ENCODE results near the gene MT1A. TPM values are rescaled to one million over a fixed set of nuclear protein-coding genes. Genes with fewer than 3 reads are reported as not detected.
"Not testable (repeated sequence)": the region's sequence is repeated elsewhere in the genome, so short reads cannot be mapped to it uniquely, and the experiment has no call there.

Gene MT1A
- total RNA-seq, 1 experiment from 2014 or later: not detected

DNA sequence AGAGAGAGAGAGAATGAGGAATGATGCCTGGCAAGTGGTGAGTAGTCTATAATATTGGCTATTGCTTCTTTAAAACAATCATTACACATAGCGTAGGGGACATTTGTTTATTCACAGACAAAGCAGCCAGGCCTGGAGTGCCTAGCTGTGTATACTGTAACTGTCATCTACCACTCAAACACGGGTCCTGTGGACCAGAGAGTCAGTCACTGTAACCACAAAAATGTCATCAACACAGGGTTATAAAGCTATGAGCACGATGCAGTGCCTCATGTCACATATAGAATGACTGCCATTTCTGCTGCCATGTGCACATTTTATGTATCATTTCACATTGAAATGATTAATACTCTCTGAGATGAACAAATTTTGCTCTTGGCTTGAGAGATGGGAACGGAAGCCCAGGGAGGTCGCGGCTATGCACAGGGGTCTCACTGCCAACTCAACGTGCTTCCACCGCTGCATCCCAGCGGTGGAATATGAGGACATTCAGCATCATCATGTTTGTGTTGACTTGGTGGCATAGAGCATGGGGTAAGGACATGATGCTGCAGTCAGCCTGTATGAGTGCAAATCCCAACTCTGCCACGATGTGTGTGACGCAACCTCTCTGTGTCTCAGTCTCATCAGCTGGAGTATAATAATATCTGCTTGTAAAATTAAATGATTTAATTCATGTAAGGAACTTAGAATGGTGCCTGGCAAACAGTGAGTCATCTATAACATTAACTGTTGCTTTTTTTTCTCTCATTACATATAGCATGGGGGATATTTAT, 34.5 kb downstream of the MT1A start:
- CTCF ChIA-PET: interaction anchor here (0.6 to 1.5 kb wide), 3 partner anchors 28 to 72 kb away, joined by 3 to 6 read pairs (median 4); no protein-coding TSS in a partner anchor

DNA sequence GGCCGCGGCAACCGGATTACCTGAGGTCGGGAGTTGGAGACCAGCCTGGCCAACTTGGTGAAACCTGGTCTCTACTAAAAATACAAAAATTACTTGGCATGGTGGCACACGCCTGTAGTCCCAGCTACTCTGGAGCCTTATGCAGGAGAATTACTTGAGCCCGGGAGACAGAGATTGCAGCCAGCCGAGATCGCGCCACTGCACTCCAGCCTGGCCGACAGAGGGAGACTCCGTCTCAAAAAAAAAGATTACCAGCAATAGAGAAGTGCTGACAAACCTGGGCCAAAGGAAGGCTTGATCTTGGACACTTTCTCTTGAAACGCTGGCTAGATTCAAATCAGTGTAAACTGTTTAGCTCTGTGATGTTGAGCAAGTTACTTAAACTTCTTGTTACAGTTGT, 35.5 kb downstream of the MT1A start:
- no peak for DNase-seq
- H3K9me3 Mint-ChIP-seq (ENCODE audit: low read depth, unreplicated experiment): no peaks in the 10 kb centered on the region
- H3K4me1 Mint-ChIP-seq (ENCODE audit: low read depth, unreplicated experiment): no peaks in the 10 kb centered on the region
- H3K36me3 Mint-ChIP-seq (ENCODE audit: insufficient read depth, unreplicated experiment): no peaks in the 10 kb centered on the region
- peaks cover 86% of the 10 kb centered on the region for H3K27me3 Mint-ChIP-seq (ENCODE audit: unreplicated experiment)
- TF ChIP-seq, protein P1, sequence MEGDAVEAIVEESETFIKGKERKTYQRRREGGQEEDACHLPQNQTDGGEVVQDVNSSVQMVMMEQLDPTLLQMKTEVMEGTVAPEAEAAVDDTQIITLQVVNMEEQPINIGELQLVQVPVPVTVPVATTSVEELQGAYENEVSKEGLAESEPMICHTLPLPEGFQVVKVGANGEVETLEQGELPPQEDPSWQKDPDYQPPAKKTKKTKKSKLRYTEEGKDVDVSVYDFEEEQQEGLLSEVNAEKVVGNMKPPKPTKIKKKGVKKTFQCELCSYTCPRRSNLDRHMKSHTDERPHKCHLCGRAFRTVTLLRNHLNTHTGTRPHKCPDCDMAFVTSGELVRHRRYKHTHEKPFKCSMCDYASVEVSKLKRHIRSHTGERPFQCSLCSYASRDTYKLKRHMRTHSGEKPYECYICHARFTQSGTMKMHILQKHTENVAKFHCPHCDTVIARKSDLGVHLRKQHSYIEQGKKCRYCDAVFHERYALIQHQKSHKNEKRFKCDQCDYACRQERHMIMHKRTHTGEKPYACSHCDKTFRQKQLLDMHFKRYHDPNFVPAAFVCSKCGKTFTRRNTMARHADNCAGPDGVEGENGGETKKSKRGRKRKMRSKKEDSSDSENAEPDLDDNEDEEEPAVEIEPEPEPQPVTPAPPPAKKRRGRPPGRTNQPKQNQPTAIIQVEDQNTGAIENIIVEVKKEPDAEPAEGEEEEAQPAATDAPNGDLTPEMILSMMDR (IDR thresholded peaks at IDR 0.05; ENCODE audit: unreplicated experiment): no peak
- intact Hi-C loops (cut with micrococcal nuclease; ENCODE audit: unreplicated experiment): loop anchor here (1.0 kb wide), 1 partner anchor 28 kb away; no protein-coding TSS in a partner anchor
- BruUV-seq (replicated peaks): no TSS peak
- no peak overlapping the region for H3K27ac Mint-ChIP-seq (ENCODE audit: unreplicated experiment)
- CTCF ChIA-PET: interaction anchor here (1.5 kb wide), 1 partner anchor 28 kb away, joined by 4 read pairs; no protein-coding TSS in a partner anchor
- no peak overlapping the region for H3K4me3 Mint-ChIP-seq (ENCODE audit: low read depth, unreplicated experiment)

More for the DNA sequence above, 34.5 kb downstream of the MT1A start:
- no peaks in the 10 kb centered on the region for H3K4me1 Mint-ChIP-seq (ENCODE audit: low read depth, unreplicated experiment)
- no peaks in the 10 kb centered on the region for H3K36me3 Mint-ChIP-seq (ENCODE audit: insufficient read depth, unreplicated experiment)
- TF ChIP-seq, protein P1 (IDR thresholded peaks at IDR 0.05; ENCODE audit: unreplicated experiment): no peak
- intact Hi-C loops (cut with micrococcal nuclease; ENCODE audit: unreplicated experiment): no loop called here
- H3K9me3 Mint-ChIP-seq (ENCODE audit: low read depth, unreplicated experiment): no peaks in the 10 kb centered on the region
- peaks cover 96% of the 10 kb centered on the region for H3K27me3 Mint-ChIP-seq (ENCODE audit: unreplicated experiment)
- BruUV-seq (replicated peaks): no TSS peak
- no peak for DNase-seq
- H3K27ac Mint-ChIP-seq (ENCODE audit: unreplicated experiment): no peak overlapping the region
- H3K4me3 Mint-ChIP-seq (ENCODE audit: low read depth, unreplicated experiment): no peak overlapping the region

DNA sequence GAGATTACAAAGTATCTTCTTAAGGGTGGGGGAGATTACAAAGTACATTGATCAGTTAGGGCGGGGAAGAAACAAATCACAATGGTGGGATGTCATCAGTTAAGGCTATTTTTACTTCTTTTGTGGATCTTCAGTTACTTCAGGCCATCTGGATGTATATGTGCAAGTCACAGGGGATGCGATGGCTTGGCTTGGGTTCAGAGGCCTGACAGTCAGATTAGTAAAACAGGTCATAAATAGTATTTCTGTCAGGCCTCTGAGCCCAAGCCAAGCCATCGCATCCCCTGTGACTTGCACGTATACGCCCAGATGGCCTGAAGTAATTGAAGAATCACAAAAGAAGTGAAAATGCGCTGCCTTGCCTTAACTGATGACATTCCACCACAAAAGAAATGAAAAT, 36.1 kb downstream of the MT1A start:
- H3K36me3 Mint-ChIP-seq (ENCODE audit: insufficient read depth, unreplicated experiment); H3K4me3 Mint-ChIP-seq (ENCODE audit: low read depth, unreplicated experiment); DNase-seq; BruUV-seq (replicated peaks); H3K4me1 Mint-ChIP-seq (ENCODE audit: low read depth, unreplicated experiment); H3K27ac Mint-ChIP-seq (ENCODE audit: unreplicated experiment); H3K9me3 Mint-ChIP-seq (ENCODE audit: low read depth, unreplicated experiment): not testable (repeated sequence)
- peaks cover 80% of the 10 kb centered on the region for H3K27me3 Mint-ChIP-seq (ENCODE audit: unreplicated experiment)
- CTCF ChIA-PET: interaction anchor here (1.5 kb wide), 1 partner anchor 28 kb away, joined by 4 read pairs; no protein-coding TSS in a partner anchor
- intact Hi-C loops (cut with micrococcal nuclease; ENCODE audit: unreplicated experiment): loop anchor here (1.0 kb wide), 1 partner anchor 28 kb away; no protein-coding TSS in a partner anchor

DNA sequence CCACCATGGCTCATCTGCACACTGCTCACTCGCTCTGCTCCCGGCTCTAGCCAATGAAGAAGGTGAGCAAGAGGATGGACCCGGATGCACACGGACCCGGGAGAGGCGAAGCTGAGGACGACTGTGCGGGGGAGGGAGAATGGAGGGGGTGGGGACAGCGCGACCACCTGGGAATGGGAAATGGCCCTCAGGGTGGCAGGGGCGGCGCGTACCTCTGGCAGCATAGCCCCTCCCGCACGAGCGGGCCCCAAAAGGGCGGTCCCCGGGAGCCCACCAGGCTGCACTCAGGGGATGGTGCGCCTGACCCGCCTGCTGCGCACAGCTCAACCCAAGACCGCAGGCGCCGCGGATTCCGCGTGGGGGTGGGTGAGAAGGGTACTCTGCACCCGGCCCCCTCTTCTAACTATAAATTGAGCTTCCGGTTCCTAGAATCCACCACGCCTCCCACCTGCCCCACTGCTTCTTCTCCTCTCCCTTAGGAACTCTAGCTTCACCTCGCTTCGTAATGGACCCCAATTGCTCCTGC, 37.3 kb downstream of the MT1A start:
- no peak for DNase-seq
- no peaks in the 10 kb centered on the region for H3K4me1 Mint-ChIP-seq (ENCODE audit: low read depth, unreplicated experiment)
- BruUV-seq (replicated peaks): no TSS peak
- no peak overlapping the region for H3K4me3 Mint-ChIP-seq (ENCODE audit: low read depth, unreplicated experiment)
- H3K27ac Mint-ChIP-seq (ENCODE audit: unreplicated experiment): no peak overlapping the region
- peaks cover 68% of the 10 kb centered on the region for H3K27me3 Mint-ChIP-seq (ENCODE audit: unreplicated experiment)
- H3K36me3 Mint-ChIP-seq (ENCODE audit: insufficient read depth, unreplicated experiment): no peaks in the 10 kb centered on the region
- TF ChIP-seq, protein P1 (IDR thresholded peaks at IDR 0.05; ENCODE audit: unreplicated experiment): no peak
- CTCF ChIA-PET: no interaction called here
- intact Hi-C loops (cut with micrococcal nuclease; ENCODE audit: unreplicated experiment): no loop called here
- H3K9me3 Mint-ChIP-seq (ENCODE audit: low read depth, unreplicated experiment): no peaks in the 10 kb centered on the region

DNA sequence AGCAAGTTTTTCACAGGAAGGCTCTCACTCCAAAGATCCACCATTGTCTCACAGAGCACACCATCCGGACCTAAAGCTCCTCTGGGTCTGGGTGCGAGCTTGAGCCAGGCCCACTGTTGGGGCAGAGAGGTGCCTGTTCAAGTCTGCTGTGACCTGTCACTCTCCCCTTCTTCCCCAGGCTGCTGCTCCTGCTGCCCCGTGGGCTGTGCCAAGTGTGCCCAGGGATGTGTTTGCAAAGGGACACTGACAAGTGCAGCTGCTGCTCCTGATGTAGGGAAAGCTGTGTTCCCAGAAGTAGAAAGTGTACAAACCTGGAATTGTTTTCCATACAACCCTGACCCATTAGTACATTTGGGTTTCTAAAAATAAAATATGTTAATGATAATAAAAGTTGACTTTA, 39.0 kb downstream of the MT1A start:
- Mint-ChIP-seq H3K27ac (ENCODE audit: unreplicated experiment) (no peak overlapping the region), H3K4me1 (ENCODE audit: low read depth, unreplicated experiment) (peaks cover 8% of the 10 kb centered on the region), H3K27me3 (ENCODE audit: unreplicated experiment) (peaks cover 51% of the 10 kb centered on the region), H3K36me3 (ENCODE audit: insufficient read depth, unreplicated experiment) (peaks cover 9% of the 10 kb centered on the region), H3K4me3 (ENCODE audit: low read depth, unreplicated experiment) (no peak overlapping the region), H3K9me3 (ENCODE audit: low read depth, unreplicated experiment) (no peaks in the 10 kb centered on the region)
- BruUV-seq (replicated peaks): no TSS peak
- CTCF ChIA-PET: no interaction called here
- no peak for DNase-seq
- intact Hi-C loops (cut with micrococcal nuclease; ENCODE audit: unreplicated experiment): no loop called here
- TF ChIP-seq, protein P1 (IDR thresholded peaks at IDR 0.05; ENCODE audit: unreplicated experiment): no peak
